D721Med (cell line): ENCODE results near the gene SPOCK2.

Experiments
- DNase-seq: peaks from one replicate; pipeline ENCODE4 v3.0.0; 2011; ENCODE audit warnings: low spot score; ENCODE audit not compliant: insufficient read length
- FAIRE-seq: peaks from 2 replicates; lab custom pipeline; 2011; peaks lifted over from hg19 to GRCh38; lab: Jason Lieb, UNC
- TF ChIP-seq, protein P1 (sequence below): IDR thresholded peaks from 2 replicates; pipeline ENCODE4 v1.5.1; 2012; ENCODE audit warnings: mild to moderate bottlenecking, control low read depth; ENCODE audit not compliant: insufficient read depth; ENCODE audit errors: missing control alignments

Gene SPOCK2

DNA sequence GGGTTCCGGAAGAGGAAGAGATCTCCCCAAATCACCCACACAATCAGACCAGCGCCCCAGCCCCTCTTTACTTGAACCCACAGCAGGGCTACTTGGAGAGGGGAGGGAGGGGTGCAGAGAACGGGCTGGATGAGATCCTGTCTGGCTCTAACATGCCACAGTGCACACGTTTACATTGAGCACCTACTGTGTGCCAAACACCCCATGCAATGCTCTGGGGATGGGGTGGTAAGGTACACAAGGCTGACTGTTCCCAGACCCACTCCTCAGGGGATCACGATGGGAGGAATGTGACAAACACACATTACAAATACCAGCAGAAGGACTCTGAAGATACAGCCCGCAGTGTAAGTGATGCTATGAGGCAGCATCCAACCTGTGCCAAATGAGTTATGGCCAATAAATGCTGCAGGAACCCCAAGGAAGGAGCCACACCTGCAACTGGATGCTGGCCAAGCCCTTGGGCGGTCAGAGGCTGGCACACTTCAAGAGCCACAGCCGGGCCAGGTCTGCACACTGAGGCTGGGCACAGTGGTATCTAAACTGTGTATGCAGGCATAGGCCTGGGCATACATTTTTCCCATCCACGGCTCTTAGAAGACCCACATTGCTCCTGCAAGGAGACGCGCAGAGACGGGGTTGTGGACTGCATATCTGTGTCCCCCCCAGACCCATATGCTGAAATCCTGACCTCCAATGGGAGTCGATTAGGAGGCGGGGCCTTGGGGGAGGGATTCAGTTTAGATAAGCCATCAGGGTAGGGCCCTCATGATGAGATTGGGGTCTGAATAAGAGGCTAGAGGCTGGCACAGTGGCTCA lies 6.4 kb downstream of the SPOCK2 start:
- FAIRE-seq: no peak
- no peak for DNase-seq
- TF ChIP-seq, protein P1, sequence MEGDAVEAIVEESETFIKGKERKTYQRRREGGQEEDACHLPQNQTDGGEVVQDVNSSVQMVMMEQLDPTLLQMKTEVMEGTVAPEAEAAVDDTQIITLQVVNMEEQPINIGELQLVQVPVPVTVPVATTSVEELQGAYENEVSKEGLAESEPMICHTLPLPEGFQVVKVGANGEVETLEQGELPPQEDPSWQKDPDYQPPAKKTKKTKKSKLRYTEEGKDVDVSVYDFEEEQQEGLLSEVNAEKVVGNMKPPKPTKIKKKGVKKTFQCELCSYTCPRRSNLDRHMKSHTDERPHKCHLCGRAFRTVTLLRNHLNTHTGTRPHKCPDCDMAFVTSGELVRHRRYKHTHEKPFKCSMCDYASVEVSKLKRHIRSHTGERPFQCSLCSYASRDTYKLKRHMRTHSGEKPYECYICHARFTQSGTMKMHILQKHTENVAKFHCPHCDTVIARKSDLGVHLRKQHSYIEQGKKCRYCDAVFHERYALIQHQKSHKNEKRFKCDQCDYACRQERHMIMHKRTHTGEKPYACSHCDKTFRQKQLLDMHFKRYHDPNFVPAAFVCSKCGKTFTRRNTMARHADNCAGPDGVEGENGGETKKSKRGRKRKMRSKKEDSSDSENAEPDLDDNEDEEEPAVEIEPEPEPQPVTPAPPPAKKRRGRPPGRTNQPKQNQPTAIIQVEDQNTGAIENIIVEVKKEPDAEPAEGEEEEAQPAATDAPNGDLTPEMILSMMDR: no peak

DNA sequence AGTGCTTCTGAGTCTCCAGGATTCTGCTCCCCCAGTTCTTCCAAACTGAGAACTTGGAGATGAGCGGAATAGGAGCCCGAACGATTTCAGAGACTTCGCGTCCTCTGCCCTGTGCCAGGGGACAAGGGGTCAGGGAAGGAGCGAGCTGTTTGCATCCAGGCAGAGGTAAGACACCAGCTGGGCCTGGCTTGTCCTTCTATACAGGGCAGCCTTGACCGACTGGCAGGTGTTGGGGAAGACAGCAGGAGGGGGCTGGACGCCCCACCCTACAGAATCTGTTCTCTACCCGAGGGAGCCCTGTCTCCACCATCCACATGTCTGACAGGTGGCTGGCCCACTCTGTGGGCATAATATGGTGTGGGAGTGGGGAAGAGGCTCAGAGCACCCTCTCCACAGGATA lies 7.1 kb downstream of the SPOCK2 start:
- DNase-seq (no peak), FAIRE-seq (no peak)
- TF ChIP-seq, protein P1: no peak

DNA sequence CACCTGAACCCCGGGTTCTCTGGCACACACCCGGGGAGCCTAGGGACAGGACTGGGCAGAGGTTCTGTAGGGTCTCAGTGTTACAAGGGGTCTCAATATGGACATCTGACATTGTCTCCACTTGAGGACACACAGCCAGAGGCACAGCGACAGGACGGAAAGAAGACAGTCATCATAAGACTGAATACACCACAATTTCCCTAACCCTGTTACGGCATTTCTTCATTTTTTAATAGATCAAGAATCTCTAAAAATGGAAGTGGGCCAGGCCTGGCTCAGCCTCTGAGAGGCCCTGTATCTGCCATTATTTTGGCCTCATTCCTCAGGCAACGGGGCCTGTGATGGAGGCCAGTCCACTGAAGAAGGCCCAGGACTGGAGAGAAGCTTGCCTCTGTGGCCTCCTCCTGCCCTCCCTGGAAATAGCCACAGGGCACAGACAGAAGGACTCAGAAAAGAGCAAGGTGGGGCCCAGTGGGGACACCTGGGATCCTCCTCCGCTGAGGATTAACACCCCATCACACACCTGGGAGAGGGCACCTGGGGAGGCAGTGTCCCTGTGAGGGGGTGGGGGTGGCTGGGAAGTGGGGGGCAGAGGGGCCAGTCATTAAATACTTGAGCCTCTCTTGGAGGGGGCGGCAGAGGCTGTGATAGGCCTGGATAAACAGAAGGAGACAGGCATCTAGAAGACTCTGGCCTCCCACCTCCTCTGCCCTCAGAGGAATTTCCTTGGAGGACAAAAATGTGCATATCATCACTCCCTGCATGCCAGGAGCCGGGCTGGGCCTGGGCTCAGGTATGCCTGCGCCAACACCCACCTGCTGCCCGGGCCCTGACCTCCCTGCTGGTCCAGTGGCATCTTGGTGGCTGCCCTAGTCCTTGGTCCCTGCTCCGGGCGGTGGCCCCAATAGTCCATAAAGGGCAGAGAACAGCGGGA lies 8.0 kb downstream of the SPOCK2 start:
- no peak for FAIRE-seq
- DNase-seq: no peak
- TF ChIP-seq, protein P1: no peak

DNA sequence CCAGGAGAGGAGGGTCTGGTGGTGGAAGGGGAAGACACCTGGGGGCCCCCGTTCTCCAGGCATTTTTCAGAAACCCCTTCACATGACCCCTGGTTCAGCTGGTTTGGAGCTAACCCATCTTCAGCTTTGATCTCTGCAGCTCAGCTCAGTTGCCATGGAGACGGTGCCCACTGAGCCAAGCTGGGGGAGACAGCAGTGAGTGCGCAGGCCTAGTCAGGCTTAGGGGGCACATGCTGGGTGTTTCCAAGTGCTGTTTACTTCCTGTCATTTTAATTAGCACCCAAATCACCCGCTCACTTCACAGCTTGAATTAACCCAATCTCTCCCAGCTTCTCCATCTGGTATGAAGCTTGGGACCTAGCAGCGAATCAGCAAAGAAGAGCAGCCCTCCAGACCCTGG lies 9.0 kb downstream of the SPOCK2 start:
- TF ChIP-seq, protein P1: no peak
- FAIRE-seq: no peak
- DNase-seq: no peak

DNA sequence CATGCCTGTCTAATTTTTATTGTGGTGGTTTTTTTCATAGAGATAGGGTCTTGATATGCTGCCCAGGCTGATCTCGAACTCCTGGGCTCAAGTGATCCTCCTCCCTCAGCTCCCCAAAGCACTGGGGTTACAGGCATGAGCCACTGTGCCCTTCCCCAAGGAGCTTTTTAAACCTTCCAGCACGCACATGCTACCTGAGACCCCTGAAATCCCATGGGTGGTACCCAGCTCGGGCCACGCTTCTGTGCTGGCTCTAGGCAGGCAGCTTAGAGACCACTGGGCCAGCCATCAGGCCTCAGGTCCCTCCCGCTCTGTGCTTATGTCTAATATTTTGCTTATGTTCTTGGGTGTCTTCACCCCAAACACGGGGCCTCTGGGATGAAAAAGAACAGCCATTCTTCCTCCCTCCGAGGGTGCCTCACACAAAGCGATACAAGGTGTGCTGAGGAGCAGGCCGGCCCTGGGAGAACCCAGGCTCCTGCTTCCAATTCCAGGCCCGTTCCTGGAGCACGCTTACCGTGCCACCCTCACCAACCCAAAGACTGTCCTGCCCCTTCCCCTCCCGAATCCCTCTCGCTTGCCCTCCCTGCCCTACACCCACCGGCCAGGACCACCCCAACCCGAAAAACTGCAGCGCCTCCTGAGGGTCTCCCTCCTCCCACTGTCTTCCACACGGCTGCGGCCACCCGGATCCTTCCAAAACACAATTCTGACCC lies 10.9 kb downstream of the SPOCK2 start:
- DNase-seq: no peak
- no peak for FAIRE-seq

DNA sequence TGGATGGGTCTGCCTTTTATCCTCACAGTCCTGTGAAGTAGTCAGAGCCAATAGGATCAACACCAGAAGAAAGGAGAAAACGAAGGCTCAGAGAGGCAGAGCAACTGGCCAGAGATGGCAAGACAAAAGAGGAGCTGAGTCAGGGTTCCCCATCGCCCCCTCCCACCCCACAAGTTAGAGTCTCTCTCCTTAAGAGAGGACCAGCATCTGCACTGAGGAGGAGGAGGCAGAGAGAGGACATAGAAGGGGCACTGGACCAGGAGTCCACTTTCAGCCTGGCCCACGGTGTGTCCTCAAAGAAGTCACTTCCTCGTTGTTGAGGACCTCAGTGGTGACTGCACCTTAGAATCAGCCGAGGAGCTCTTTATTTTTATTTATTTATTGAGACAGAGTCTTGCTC lies 11.6 kb downstream of the SPOCK2 start:
- DNase-seq: no peak
- TF ChIP-seq, protein P1: no peak
- no peak for FAIRE-seq

More for the DNA sequence above, 10.9 kb downstream of the SPOCK2 start:
- TF ChIP-seq, protein P1: no peak
